AG20443 (cell line): ENCODE results near the gene HLA-B.

Experiments used
- DNase-seq: peaks from one replicate; pipeline ENCODE4 v3.0.0; 2012; ENCODE audit warnings: low spot score, mixed read lengths

Gene HLA-B

GRCh38 chr6:31352683-31353383 is 4.1 kb downstream of the HLA-B start:
- DNase-seq = no peak

GRCh38 chr6:31352310-31352682 is 4.7 kb downstream of the HLA-B start:
- no peak for DNase-seq

GRCh38 chr6:31351401-31352309 is 5.3 kb downstream of the HLA-B start:
- no peak for DNase-seq

GRCh38 chr6:31351033-31351380 is 6.0 kb downstream of the HLA-B start:
- DNase-seq = no peak

GRCh38 chr6:31350196-31351032 is 6.6 kb downstream of the HLA-B start:
- DNase-seq = no peak

GRCh38 chr6:31349301-31349700 is 7.7 kb downstream of the HLA-B start:
- no peak for DNase-seq

- no peak for DNase-seq
These were observed 11.8 kb downstream of the HLA-B start for GRCh38 chr6:31345026-31345730.

GRCh38 chr6:31340228-31340627 is 16.8 kb downstream of the HLA-B start:
- no peak for DNase-seq

GRCh38 chr6:31339210-31339609 is 17.8 kb downstream of the HLA-B start:
- no peak for DNase-seq

- no peak for DNase-seq
These were observed 20.0 kb downstream of the HLA-B start for GRCh38 chr6:31336896-31337496.

GRCh38 chr6:31332637-31333602 is 24.1 kb downstream of the HLA-B start:
- no peak for DNase-seq

GRCh38 chr6:31328355-31328960 is 28.5 kb downstream of the HLA-B start:
- no peak for DNase-seq

GRCh38 chr6:31321820-31322219 is 35.2 kb downstream of the HLA-B start:
- DNase-seq = no peak

GRCh38 chr6:31321005-31321707 is 35.8 kb downstream of the HLA-B start:
- DNase-seq = no peak

GRCh38 chr6:31317036-31317435 is 39.9 kb downstream of the HLA-B start:
- DNase-seq = no peak

GRCh38 chr6:31309641-31310040 is 47.3 kb downstream of the HLA-B start:
- no peak for DNase-seq

GRCh38 chr6:31308845-31309175 is 48.2 kb downstream of the HLA-B start:
- DNase-seq = no peak

GRCh38 chr6:31308050-31308844 is 48.7 kb downstream of the HLA-B start:
- no peak for DNase-seq

- no peak for DNase-seq
These were observed 49.3 kb downstream of the HLA-B start for GRCh38 chr6:31307669-31308049.
